ENCODE data around the gene RBM14.

DNA sequence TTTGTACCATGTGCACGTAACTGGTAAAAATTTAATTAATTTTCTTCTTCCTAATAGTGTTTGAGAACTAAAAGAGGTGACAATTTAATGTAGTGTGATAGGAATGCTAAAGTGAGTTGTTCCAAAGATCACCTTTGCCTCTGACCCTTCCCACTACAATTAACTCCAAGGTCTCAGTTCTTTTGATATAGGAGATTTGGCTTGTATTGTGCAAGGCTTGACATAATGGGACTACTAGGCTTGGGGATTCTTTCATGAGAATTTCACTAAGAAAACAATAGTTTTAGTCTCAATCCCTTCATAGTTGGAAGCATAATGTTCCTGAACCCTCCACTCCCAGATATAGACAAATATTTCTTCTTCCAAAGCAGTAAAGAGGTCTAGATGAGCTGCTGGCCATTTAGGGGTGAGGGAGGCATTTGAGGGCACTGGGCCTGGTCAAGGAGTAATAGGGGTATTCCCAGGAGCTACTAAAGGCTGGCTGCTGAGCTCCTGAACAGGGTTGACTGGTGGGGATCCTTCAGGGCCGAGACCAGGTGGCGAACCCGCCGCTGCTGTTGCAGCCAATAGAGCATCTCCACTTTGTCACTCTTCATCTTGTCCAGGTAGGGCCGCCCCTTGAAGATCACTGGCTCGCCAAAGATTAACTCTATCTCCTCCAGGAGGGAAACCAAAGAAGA lies 26.3 kb upstream of the RBM14 start:
- TF ChIP-seq, protein P1, sequence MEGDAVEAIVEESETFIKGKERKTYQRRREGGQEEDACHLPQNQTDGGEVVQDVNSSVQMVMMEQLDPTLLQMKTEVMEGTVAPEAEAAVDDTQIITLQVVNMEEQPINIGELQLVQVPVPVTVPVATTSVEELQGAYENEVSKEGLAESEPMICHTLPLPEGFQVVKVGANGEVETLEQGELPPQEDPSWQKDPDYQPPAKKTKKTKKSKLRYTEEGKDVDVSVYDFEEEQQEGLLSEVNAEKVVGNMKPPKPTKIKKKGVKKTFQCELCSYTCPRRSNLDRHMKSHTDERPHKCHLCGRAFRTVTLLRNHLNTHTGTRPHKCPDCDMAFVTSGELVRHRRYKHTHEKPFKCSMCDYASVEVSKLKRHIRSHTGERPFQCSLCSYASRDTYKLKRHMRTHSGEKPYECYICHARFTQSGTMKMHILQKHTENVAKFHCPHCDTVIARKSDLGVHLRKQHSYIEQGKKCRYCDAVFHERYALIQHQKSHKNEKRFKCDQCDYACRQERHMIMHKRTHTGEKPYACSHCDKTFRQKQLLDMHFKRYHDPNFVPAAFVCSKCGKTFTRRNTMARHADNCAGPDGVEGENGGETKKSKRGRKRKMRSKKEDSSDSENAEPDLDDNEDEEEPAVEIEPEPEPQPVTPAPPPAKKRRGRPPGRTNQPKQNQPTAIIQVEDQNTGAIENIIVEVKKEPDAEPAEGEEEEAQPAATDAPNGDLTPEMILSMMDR (IDR thresholded peaks at IDR 0.05) = no peak
- TF ChIP-seq POLR2A (IDR thresholded peaks at IDR 0.05) = no peak
- TF ChIP-seq POLR2AphosphoS5 (IDR thresholded peaks at IDR 0.05) = no peak
- no peak for TF ChIP-seq EP300 (IDR thresholded peaks at IDR 0.05)

All from sigmoid colon (tissue), 4 donors.